MM.1S (cell line): ENCODE data around the gene IGF2.

ENCODE experiments used
- DNase-seq: peaks from one replicate; pipeline ENCODE4 v3.0.0-alpha.2; 2015
- H2AFZ ChIP-seq: fragments of 300-600 bp; sonication (generic); 2 replicates; pipeline ENCODE4 v1.6.0; 2016; ENCODE audit warnings: antibody characterized with exemption, low read length
- H3F3A ChIP-seq: fragments of 300-600 bp; sonication (generic); 2 replicates; pipeline ENCODE4 v1.6.1; 2016; ENCODE audit warnings: mild to moderate bottlenecking, antibody characterized with exemption, low read length, moderate library complexity, mixed read lengths; ENCODE audit not compliant: insufficient read depth
- H3K27ac ChIP-seq: fragments of 300-600 bp; sonication (generic); 2 replicates; pipeline ENCODE4 v1.5.1; 2016; ENCODE audit warnings: mild to moderate bottlenecking, low read length
- H3K27me3 ChIP-seq: fragments of 300-600 bp; sonication (generic); replicated peaks from 2 replicates; pipeline ENCODE4 v1.6.0; 2016; ENCODE audit warnings: low read length; ENCODE audit not compliant: insufficient read depth
- H3K36me3 ChIP-seq: fragments of 300-600 bp; sonication (generic); replicated peaks from 2 replicates; pipeline ENCODE4 v1.6.1; 2016; ENCODE audit warnings: mild to moderate bottlenecking, low read length, mixed read lengths; ENCODE audit not compliant: insufficient read depth
- H3K4me1 ChIP-seq: fragments of 300-600 bp; sonication (generic); 2 replicates; pipeline ENCODE4 v1.6.1; 2016; ENCODE audit warnings: low read length, mixed read lengths
- H3K4me2 ChIP-seq: fragments of 300-600 bp; sonication (generic); 2 replicates; pipeline ENCODE4 v1.6.0; 2016; ENCODE audit warnings: low read depth, low read length
- H3K4me3 ChIP-seq: fragments of 300-600 bp; sonication (generic); 2 replicates; pipeline ENCODE4 v1.5.1; 2016; ENCODE audit warnings: low read length, mixed read lengths
- H3K79me2 ChIP-seq: fragments of 300-600 bp; sonication (generic); 2 replicates; pipeline ENCODE4 v1.6.1; 2016; ENCODE audit warnings: mixed run types, low read length, mixed read lengths
- H3K9ac ChIP-seq: fragments of 300-600 bp; sonication (generic); 2 replicates; pipeline ENCODE4 v1.6.1; 2016; ENCODE audit warnings: low read length, mixed read lengths
- H3K9me2 ChIP-seq: fragments of 300-600 bp; sonication (generic); replicated peaks from 2 replicates; pipeline ENCODE4 v1.6.1; 2016; ENCODE audit warnings: mild to moderate bottlenecking, low read length, mixed read lengths; ENCODE audit not compliant: insufficient read depth
- H3K9me3 ChIP-seq: fragments of 300-600 bp; sonication (generic); replicated peaks from 2 replicates; pipeline ENCODE4 v1.6.1; 2016; ENCODE audit warnings: mild to moderate bottlenecking, low read length, mixed read lengths; ENCODE audit not compliant: insufficient read depth
- H4K20me1 ChIP-seq: fragments of 300-600 bp; sonication (generic); 2 replicates; pipeline ENCODE4 v1.6.1; 2016; ENCODE audit warnings: mild to moderate bottlenecking, low read length, moderate library complexity, mixed read lengths; ENCODE audit not compliant: insufficient read depth
- EZH2 ChIP-seq: fragments of 300-600 bp; sonication (generic); optimal IDR thresholded peaks from 2 replicates; pipeline ENCODE3; 2017; ENCODE audit warnings: low read depth, mild to moderate bottlenecking, antibody characterized with exemption, low read length, mixed read lengths
- EZH2phosphoT487 ChIP-seq: fragments of 300-600 bp; sonication (generic); IDR thresholded peaks from 2 replicates; pipeline ENCODE4 v1.6.1; 2018; ENCODE audit warnings: antibody characterized with exemption, low read length
- TF ChIP-seq, protein P1 (sequence below): fragments of 300-600 bp; sonication (generic); IDR thresholded peaks from 2 replicates; pipeline ENCODE4 v1.5.1; 2016; ENCODE audit warnings: antibody characterized with exemption, low read length, mixed read lengths

Gene IGF2

GRCh38 chr11:2101171-2101675 is 38.0 kb downstream of the IGF2 start:
- Histone ChIP-seq H3K9me2 (no peaks in the 10 kb centered on the region), H4K20me1 (no peaks in the 10 kb centered on the region), H3K27ac (no peak overlapping the region), H3K9me3 (no peaks in the 10 kb centered on the region), H3F3A (no peaks in the 10 kb centered on the region), H3K4me2 (no peak overlapping the region), H3K79me2 (no peaks in the 10 kb centered on the region), H3K9ac (no peak overlapping the region), H3K4me1 (no peaks in the 10 kb centered on the region), H3K27me3 (peaks cover 97% of the 10 kb centered on the region), H2AFZ (no peak overlapping the region), H3K4me3 (no peak overlapping the region), H3K36me3 (no peaks in the 10 kb centered on the region)
- no peak for TF ChIP-seq EZH2
- TF ChIP-seq EZH2phosphoT487 = no peak
- TF ChIP-seq, protein P1, sequence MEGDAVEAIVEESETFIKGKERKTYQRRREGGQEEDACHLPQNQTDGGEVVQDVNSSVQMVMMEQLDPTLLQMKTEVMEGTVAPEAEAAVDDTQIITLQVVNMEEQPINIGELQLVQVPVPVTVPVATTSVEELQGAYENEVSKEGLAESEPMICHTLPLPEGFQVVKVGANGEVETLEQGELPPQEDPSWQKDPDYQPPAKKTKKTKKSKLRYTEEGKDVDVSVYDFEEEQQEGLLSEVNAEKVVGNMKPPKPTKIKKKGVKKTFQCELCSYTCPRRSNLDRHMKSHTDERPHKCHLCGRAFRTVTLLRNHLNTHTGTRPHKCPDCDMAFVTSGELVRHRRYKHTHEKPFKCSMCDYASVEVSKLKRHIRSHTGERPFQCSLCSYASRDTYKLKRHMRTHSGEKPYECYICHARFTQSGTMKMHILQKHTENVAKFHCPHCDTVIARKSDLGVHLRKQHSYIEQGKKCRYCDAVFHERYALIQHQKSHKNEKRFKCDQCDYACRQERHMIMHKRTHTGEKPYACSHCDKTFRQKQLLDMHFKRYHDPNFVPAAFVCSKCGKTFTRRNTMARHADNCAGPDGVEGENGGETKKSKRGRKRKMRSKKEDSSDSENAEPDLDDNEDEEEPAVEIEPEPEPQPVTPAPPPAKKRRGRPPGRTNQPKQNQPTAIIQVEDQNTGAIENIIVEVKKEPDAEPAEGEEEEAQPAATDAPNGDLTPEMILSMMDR = no peak
- no peak for DNase-seq

DNA sequence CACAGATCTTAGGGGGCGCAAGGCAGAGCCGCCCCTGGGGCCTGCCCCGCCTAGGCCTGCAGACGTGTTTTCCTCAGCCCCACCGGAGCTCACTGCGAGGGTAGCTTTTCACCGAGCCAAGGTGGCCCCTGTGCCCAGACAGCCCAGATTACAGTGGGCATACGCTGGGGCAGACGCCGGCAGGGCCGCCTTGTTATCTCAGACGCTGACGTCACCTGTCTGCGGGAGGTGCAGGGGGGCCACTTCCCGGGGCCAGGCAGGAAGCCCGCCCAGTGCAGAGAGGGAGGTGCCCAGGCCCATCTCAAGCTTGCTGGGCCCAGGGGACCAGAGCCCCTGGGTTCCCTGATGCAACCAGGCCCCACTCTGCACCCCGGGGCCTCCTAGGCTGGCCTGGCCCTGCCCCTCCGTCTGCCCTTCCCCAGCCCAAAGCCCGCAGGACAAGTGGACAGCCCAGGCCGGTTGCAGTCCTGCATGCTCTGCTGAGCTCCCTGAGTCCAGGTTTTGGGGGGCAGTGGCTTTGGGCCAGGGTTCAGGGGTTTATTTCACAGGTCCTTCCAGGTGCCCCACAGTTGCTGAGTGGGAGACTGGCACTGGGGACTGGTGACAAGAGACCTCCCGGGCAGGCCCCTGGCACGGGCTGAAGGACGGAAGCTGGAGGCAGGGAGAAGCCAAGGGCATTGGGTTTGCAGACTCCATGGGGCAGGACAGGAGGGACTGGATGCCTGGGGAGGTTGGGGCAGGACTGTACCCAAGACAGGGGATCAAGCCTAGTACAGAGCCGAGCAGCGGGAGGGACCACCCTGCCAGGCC is 38.6 kb downstream of the IGF2 start:
- H3K36me3 ChIP-seq = no peaks in the 10 kb centered on the region
- no peaks in the 10 kb centered on the region for H3F3A ChIP-seq
- no peak overlapping the region for H3K4me2 ChIP-seq
- no peaks in the 10 kb centered on the region for H4K20me1 ChIP-seq
- DNase-seq = no peak
- H3K27me3 ChIP-seq = peaks cover 97% of the 10 kb centered on the region
- no peaks in the 10 kb centered on the region for H3K79me2 ChIP-seq
- H3K9me3 ChIP-seq = no peaks in the 10 kb centered on the region
- H3K4me1 ChIP-seq = no peaks in the 10 kb centered on the region
- no peaks in the 10 kb centered on the region for H3K9me2 ChIP-seq
- no peak overlapping the region for H3K27ac ChIP-seq
- no peak overlapping the region for H3K9ac ChIP-seq
- H3K4me3 ChIP-seq = no peak overlapping the region
- H2AFZ ChIP-seq = no peak overlapping the region
- no peak for TF ChIP-seq EZH2
- no peak for TF ChIP-seq EZH2phosphoT487
- TF ChIP-seq, protein P1 = no peak

- H3K4me1 ChIP-seq = no peaks in the 10 kb centered on the region
- no peak overlapping the region for H3K4me3 ChIP-seq
- H2AFZ ChIP-seq = no peak overlapping the region
- DNase-seq = no peak
- no peak overlapping the region for H3K27ac ChIP-seq
- no peaks in the 10 kb centered on the region for H3K79me2 ChIP-seq
- no peaks in the 10 kb centered on the region for H3K9me3 ChIP-seq
- peaks cover 99% of the 10 kb centered on the region for H3K27me3 ChIP-seq
- no peaks in the 10 kb centered on the region for H3K36me3 ChIP-seq
- H4K20me1 ChIP-seq = no peaks in the 10 kb centered on the region
- no peak overlapping the region for H3K9ac ChIP-seq
- TF ChIP-seq EZH2phosphoT487 (no peak), EZH2 (no peak)
- TF ChIP-seq, protein P1 = no peak
- H3K4me2 ChIP-seq = no peak overlapping the region
- no peaks in the 10 kb centered on the region for H3F3A ChIP-seq
- H3K9me2 ChIP-seq = no peaks in the 10 kb centered on the region
These were observed 39.5 kb downstream of the IGF2 start for GRCh38 chr11:2099516-2100349.
